HepG2 (cell line): Measurements from ENCODE around the gene ZNRF3. TPM values are rescaled to one million over a fixed set of nuclear protein-coding genes. Genes with fewer than 3 reads are reported as not detected.
A peak's percentile ranks its signal among the peaks of the same experiment; 100 is the strongest.

Experiments
- ATAC-seq: fragments of 200-7000 bp; cut with Tn5 transposase; 3 replicates; pipeline ENCODE4 v1.9.1; 2020; ENCODE audit warnings: mild to moderate bottlenecking, moderate library complexity
- BruUV-seq: library from RNA; stranded (reverse); fragments of 400-500 nt; replicated peaks from 2 replicates; lab custom pipeline; 2021; lab: Mats Ljungman, UMichigan
- CTCF ChIA-PET: fragments of 300-600 bp; formaldehyde crosslinking; extraction: SDS; loops from one replicate; lab custom pipeline; 2021; ENCODE audit warnings: low total read pairs, inconsistent platforms, low intra/inter-chr PET ratio; lab: Yijun Ruan, JAX
- POLR2A ChIA-PET: fragments of 350-600 bp; sonication (Branson Sonifier 250); formaldehyde crosslinking; loops from one replicate; lab custom pipeline; 2020; ENCODE audit warnings: antibody characterized with exemption, inconsistent platforms; lab: Yijun Ruan, JAX
- DNase-seq: peaks from one replicate; pipeline ENCODE4 v3.0.0-alpha.2; 2015; ENCODE audit warnings: low spot score
- FAIRE-seq: peaks from 3 replicates; lab custom pipeline; 2011; peaks lifted over from hg19 to GRCh38; lab: Jason Lieb, UNC
- H2AFZ ChIP-seq: one replicate; pipeline ENCODE4 v1.6.1; 2011; ENCODE audit warnings: low read length, inconsistent platforms
- H3K27ac ChIP-seq: fragments of 300-600 bp; 3 replicates; pipeline ENCODE4 v1.8.0; 2011; ENCODE audit warnings: mixed run types, mild to moderate bottlenecking, mixed read lengths, low read length, inconsistent platforms; ENCODE audit not compliant: insufficient read depth; ENCODE audit errors: extremely low read length
- H3K27me3 ChIP-seq, 2 experiments: fragments of 200-600 bp in 1 of 2; 2 replicates in 1 of 2; 3 replicates in 1 of 2; pipeline versions ENCODE4 v1.6.0 to v1.8.0; 2011; ENCODE audit warnings: low read length in 2 of 2, mild to moderate bottlenecking in 2 of 2, moderate library complexity in 2 of 2, inconsistent platforms in 1 of 2; ENCODE audit not compliant: insufficient read depth in 2 of 2, control insufficient read depth in 1 of 2
- H3K36me3 ChIP-seq, 2 experiments: fragments of 200-600 bp in 1 of 2; replicated peaks in 1 of 2; 2 replicates in 1 of 2; 3 replicates in 1 of 2; pipeline versions ENCODE4 v1.5.1 to v1.8.0; 2011; ENCODE audit warnings: low read length in 2 of 2, inconsistent platforms in 1 of 2; ENCODE audit not compliant: insufficient read depth in 2 of 2, control insufficient read depth in 1 of 2
- H3K4me1 ChIP-seq: 2 replicates; pipeline ENCODE4 v1.5.1; 2012; ENCODE audit warnings: low read length, inconsistent platforms; ENCODE audit not compliant: insufficient read depth
- H3K4me2 ChIP-seq: 2 replicates; pipeline ENCODE4 v1.6.0; 2011; ENCODE audit warnings: low read depth, low read length, inconsistent platforms
- H3K4me3 ChIP-seq, 3 experiments: fragments of 200-600 bp in 1 of 3; sonication (generic), shearing (Covaris generic) in 1 of 3; replicated peaks in 1 of 3; 2 replicates each; pipeline ENCODE4 v1.5.1; 2011 to 2016; ENCODE audit warnings: low read length in 3 of 3, inconsistent platforms in 2 of 3, low read depth in 2 of 3, mild to moderate bottlenecking in 2 of 3, control low read depth in 1 of 3, mixed read lengths in 1 of 3; ENCODE audit not compliant: insufficient read depth in 1 of 3
- H3K79me2 ChIP-seq: one replicate; pipeline ENCODE4 v1.6.1; 2011; ENCODE audit warnings: low read length, inconsistent platforms; ENCODE audit not compliant: insufficient read depth
- H3K9ac ChIP-seq: 2 replicates; pipeline ENCODE4 v1.6.0; 2011; ENCODE audit warnings: mild to moderate bottlenecking, low read depth, low read length, inconsistent platforms; ENCODE audit not compliant: insufficient read depth
- H3K9me3 ChIP-seq: 2 replicates; pipeline ENCODE4 v1.5.1; 2012; ENCODE audit warnings: mild to moderate bottlenecking, low read length
- H4K20me1 ChIP-seq: 2 replicates; pipeline ENCODE4 v1.6.0; 2011; ENCODE audit warnings: inconsistent platforms, mild to moderate bottlenecking, low read length, moderate library complexity; ENCODE audit not compliant: insufficient read depth
- ARHGAP35 ChIP-seq: sonication (generic); formaldehyde crosslinking; IDR thresholded peaks from 2 replicates; pipeline ENCODE4 v1.9.0; 2022; ENCODE audit warnings: mild to moderate bottlenecking, inconsistent platforms, moderate library complexity, missing genetic modification reagents, borderline replicate concordance
- EHMT2 ChIP-seq: fragments of 200-600 bp; sonication (generic); IDR thresholded peaks from 2 replicates; pipeline ENCODE4 v1.7.0; 2017; ENCODE audit warnings: antibody characterized with exemption, low read depth, low read length, borderline replicate concordance
- HMG20B ChIP-seq: conservative IDR thresholded peaks from 2 replicates; pipeline ENCODE4 v1.6.1; 2016; ENCODE audit warnings: missing genetic modification reagents, missing compliant biosample characterization
- KLF9 ChIP-seq: IDR thresholded peaks from 2 replicates; pipeline ENCODE4 v1.6.1; 2016; ENCODE audit warnings: low read depth
- NRL ChIP-seq: sonication (generic); formaldehyde crosslinking; IDR thresholded peaks from 2 replicates; pipeline ENCODE4 v1.5.0; 2020; ENCODE audit warnings: missing genetic modification reagents, mild to moderate bottlenecking, moderate library complexity, borderline replicate concordance
- TEAD2 ChIP-seq: sonication (generic); formaldehyde crosslinking; IDR thresholded peaks from 2 replicates; pipeline ENCODE4 v1.9.0; 2021; ENCODE audit warnings: missing genetic modification reagents
- TMF1 ChIP-seq: sonication (generic); formaldehyde crosslinking; IDR thresholded peaks from 2 replicates; pipeline ENCODE4 v1.8.1; 2022; ENCODE audit warnings: low read depth, missing genetic modification reagents
- WGBS: methylation state at CpG from one replicate; pipeline ENCODE4 v1.1.6; 2017; ENCODE audit warnings: low lambda C conversion rate; 5-methylcytosine and 5-hydroxymethylcytosine counted together
- in situ Hi-C: cut with HindIII; loops from 2 replicates; pipeline ENCODE4 v1.10.0; 2017; ENCODE audit warnings: low pct_unique_long_range_greater_than_20kb; ENCODE audit not compliant: extremely low pct_ligation_motif_present
- intact Hi-C: fragments of 100-400 bp; cut with micrococcal nuclease; formaldehyde crosslinking; loops from one replicate; pipeline ENCODE4 v1.10.0; 2022; ENCODE audit not compliant: unreplicated experiment
- polyA plus RNA-seq, 8 experiments: library from polyadenylated mRNA; depleted of rRNA in 3 of 8; stranded (reverse) in 7 of 8; unstranded in 1 of 8; fragments of >200 nt; fragmentation: Illumina TruSeq in 4 of 8; extraction: Trizol in 4 of 8; gene quantifications; 2 replicates each; pipeline versions ENCODE4 v1.2.1 to v1.2.3, GENCODE V29; 2011 to 2016; ENCODE audit warnings: low read depth in 4 of 8, missing spikeins in 1 of 8, mixed read lengths in 1 of 8; ENCODE audit not compliant: insufficient read depth in 1 of 8
- total RNA-seq, 5 experiments: library from RNA; depleted of rRNA; stranded (reverse); fragments of >200 nt; fragmentation: Illumina TruSeq; extraction: Trizol; gene quantifications; 2 replicates each; pipeline ENCODE4 v1.2.3, GENCODE V29; 2016; ENCODE audit warnings: low read depth in 1 of 5
- TF ChIP-seq, protein P1 (sequence below): sonication (generic); formaldehyde crosslinking; IDR thresholded peaks from 2 replicates; pipeline ENCODE4 v1.5.0; 2020; ENCODE audit warnings: mild to moderate bottlenecking, missing genetic modification reagents
- TF ChIP-seq, protein P2 (sequence below): sonication (generic); formaldehyde crosslinking; IDR thresholded peaks from 2 replicates; pipeline ENCODE4 v1.4.0; 2020; ENCODE audit warnings: low read depth, mild to moderate bottlenecking, missing genetic modification reagents
- TF ChIP-seq, protein P3 (sequence below): sonication (generic); formaldehyde crosslinking; conservative IDR thresholded peaks from 2 replicates; pipeline ENCODE4 v1.8.0; 2022; ENCODE audit warnings: mild to moderate bottlenecking, moderate library complexity, missing genetic modification reagents
- TF ChIP-seq, protein P4 (sequence below): IDR thresholded peaks from 2 replicates; pipeline ENCODE4 v1.6.1; 2016; ENCODE audit warnings: mild to moderate bottlenecking

The ZNRF3 gene
- total and polyA plus RNA-seq, 2 of the 13 experiments (the other 11 are each of a cell fraction or from before 2014, with no cell fraction given), result 20.3 to 36.7 TPM

DNA sequence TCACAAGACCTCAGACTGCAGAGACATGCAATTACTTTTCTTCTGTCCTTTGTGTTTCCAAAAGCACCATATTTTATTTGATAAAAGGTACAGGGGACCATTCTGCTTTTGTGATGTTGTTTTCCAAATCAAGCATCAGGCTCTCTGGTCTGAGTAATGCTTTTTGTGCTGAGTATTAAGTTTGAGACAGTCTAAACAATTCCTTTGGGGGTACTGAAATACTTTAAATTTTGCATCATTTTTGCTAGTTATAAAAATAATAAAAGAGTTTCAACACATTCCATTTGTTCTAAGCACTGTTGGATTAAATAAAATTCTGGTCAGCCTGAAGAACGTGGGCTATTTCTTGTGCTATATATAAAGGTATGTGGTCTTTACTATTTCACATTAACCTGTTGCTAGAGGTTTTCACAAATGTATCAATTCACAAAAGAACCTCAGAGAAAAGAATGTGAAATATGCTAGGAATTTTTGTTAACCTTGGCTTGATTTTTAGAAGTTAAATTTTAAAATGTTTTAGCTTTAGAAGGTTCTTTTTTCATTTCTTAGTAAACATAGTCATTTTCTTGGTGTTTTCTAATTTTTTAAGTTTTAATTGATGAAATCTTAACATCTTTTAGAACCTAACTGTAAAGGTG is 116.7 kb downstream of the ZNRF3 start:
- intact Hi-C loops, result no loop called here
- Histone ChIP-seq H4K20me1 (no peaks in the 10 kb centered on the region), H3K4me3 (no peak overlapping the region; a peak in 1 of 6 replicates), H3K4me2 (peak overlapping the region; percentile 37; the same call in 1 of the 2 replicates), H3K79me2 (peaks cover 64% of the 10 kb centered on the region), H3K9me3 (no peaks in the 10 kb centered on the region), H2AFZ (no peak overlapping the region), H3K9ac (0 out of 2 replicates have a peak overlapping the region, but pooled peaks have one; percentile 24), H3K36me3 (peaks cover 10 to 19% of the 10 kb centered on the region in 2 experiments), H3K27ac (peak overlapping the region; percentile 54), H3K4me1 (peaks cover 90% of the 10 kb centered on the region), H3K27me3 (no peaks in the 10 kb centered on the region)
- TF ChIP-seq NRL (CRISPR knock-in tag), result no peak
- TF ChIP-seq HMG20B, result no peak
- no peak for TF ChIP-seq KLF9
- POLR2A ChIA-PET, result interaction anchor here (0.8 to 1.5 kb wide), 4 partner anchors 8 to 77 kb away, joined by 3 to 9 read pairs (median 3); no protein-coding TSS in a partner anchor
- in situ Hi-C loops, result no loop called here
- CTCF ChIA-PET, result no interaction called here
- FAIRE-seq (peak; percentile 15), DNase-seq (no peak), ATAC-seq (no peak)
- no TSS peak for BruUV-seq
- WGBS, result 50% methylated on average over 1 of the region's 1 CpG

DNA sequence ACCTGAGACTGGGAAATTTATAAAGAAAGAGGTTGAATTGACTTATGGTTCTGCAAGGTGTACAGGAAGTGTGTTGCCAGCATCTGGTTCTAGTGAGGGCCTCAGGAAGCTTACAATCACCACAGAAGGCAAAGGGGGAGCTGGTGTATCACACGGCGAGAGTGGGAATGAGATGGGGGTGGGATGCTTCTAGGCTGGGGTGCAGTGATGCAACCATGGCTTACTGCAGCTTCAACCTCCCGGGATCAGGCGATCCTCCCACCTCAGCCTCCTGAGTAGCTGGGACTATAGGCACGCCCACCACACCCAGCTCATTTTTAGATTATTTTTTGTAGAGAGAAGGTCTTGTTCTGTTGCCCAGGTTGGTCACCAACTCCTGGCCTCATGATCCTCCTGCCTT is 117.3 kb downstream of the ZNRF3 start:
- POLR2A ChIA-PET, result interaction anchor here (0.8 to 1.5 kb wide), 5 partner anchors 9 to 77 kb away, joined by 3 to 9 read pairs (median 3); no protein-coding TSS in a partner anchor
- ATAC-seq, result no peak
- WGBS, result 95% methylated on average over 5 of the region's 5 CpGs
- FAIRE-seq, result no peak
- Histone ChIP-seq H3K27ac (peak overlapping the region; percentile 51), H3K4me1 (peaks cover 96% of the 10 kb centered on the region), H3K9ac (no peak overlapping the region), H3K36me3 (peaks cover 10 to 19% of the 10 kb centered on the region in 2 experiments), H4K20me1 (no peaks in the 10 kb centered on the region), H2AFZ (no peak overlapping the region), H3K27me3 (no peaks in the 10 kb centered on the region), H3K79me2 (peaks cover 64% of the 10 kb centered on the region), H3K9me3 (no peaks in the 10 kb centered on the region), H3K4me3 (no peak overlapping the region), H3K4me2 (no peak overlapping the region)
- CTCF ChIA-PET, result no interaction called here
- in situ Hi-C loops, result no loop called here
- intact Hi-C loops, result no loop called here
- BruUV-seq, result no TSS peak
- DNase-seq, result no peak
- no peak for TF ChIP-seq TEAD2 (CRISPR knock-in tag)
- TF ChIP-seq ARHGAP35 (CRISPR knock-in tag), result no peak
- TF ChIP-seq, protein P1, sequence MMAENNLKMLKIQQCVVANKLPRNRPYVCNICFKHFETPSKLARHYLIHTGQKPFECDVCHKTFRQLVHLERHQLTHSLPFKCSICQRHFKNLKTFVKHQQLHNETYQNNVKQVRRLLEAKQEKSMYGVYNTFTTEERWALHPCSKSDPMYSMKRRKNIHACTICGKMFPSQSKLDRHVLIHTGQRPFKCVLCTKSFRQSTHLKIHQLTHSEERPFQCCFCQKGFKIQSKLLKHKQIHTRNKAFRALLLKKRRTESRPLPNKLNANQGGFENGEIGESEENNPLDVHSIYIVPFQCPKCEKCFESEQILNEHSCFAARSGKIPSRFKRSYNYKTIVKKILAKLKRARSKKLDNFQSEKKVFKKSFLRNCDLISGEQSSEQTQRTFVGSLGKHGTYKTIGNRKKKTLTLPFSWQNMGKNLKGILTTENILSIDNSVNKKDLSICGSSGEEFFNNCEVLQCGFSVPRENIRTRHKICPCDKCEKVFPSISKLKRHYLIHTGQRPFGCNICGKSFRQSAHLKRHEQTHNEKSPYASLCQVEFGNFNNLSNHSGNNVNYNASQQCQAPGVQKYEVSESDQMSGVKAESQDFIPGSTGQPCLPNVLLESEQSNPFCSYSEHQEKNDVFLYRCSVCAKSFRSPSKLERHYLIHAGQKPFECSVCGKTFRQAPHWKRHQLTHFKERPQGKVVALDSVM, result peak; percentile 86
- TF ChIP-seq, protein P2, sequence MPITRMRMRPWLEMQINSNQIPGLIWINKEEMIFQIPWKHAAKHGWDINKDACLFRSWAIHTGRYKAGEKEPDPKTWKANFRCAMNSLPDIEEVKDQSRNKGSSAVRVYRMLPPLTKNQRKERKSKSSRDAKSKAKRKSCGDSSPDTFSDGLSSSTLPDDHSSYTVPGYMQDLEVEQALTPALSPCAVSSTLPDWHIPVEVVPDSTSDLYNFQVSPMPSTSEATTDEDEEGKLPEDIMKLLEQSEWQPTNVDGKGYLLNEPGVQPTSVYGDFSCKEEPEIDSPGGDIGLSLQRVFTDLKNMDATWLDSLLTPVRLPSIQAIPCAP (CRISPR knock-in tag), result no peak
- TF ChIP-seq EHMT2, result no peak
- no peak for TF ChIP-seq TMF1
- TF ChIP-seq, protein P3, sequence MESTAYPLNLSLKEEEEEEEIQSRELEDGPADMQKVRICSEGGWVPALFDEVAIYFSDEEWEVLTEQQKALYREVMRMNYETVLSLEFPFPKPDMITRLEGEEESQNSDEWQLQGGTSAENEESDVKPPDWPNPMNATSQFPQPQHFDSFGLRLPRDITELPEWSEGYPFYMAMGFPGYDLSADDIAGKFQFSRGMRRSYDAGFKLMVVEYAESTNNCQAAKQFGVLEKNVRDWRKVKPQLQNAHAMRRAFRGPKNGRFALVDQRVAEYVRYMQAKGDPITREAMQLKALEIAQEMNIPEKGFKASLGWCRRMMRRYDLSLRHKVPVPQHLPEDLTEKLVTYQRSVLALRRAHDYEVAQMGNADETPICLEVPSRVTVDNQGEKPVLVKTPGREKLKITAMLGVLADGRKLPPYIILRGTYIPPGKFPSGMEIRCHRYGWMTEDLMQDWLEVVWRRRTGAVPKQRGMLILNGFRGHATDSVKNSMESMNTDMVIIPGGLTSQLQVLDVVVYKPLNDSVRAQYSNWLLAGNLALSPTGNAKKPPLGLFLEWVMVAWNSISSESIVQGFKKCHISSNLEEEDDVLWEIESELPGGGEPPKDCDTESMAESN (CRISPR knock-in tag), result peak; percentile 55; the same call in 1 of the 2 replicates
- TF ChIP-seq, protein P4, sequence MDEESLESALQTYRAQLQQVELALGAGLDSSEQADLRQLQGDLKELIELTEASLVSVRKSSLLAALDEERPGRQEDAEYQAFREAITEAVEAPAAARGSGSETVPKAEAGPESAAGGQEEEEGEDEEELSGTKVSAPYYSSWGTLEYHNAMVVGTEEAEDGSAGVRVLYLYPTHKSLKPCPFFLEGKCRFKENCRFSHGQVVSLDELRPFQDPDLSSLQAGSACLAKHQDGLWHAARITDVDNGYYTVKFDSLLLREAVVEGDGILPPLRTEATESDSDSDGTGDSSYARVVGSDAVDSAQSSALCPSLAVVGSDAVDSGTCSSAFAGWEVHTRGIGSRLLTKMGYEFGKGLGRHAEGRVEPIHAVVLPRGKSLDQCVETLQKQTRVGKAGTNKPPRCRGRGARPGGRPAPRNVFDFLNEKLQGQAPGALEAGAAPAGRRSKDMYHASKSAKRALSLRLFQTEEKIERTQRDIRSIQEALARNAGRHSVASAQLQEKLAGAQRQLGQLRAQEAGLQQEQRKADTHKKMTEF, result no peak
